A673 (cell line): ENCODE data around the gene DPH1. TPM values are rescaled to one million over a fixed set of nuclear protein-coding genes. Genes with fewer than 3 reads are reported as not detected.

Experiments
- BruUV-seq: library from RNA; stranded (reverse); fragments of 400-500 nt; replicated peaks from 2 replicates; lab custom pipeline; 2021; lab: Mats Ljungman, UMichigan
- CTCF ChIA-PET: fragments of 300-600 bp; sonication (Branson Sonifier 250); formaldehyde crosslinking; loops from one replicate; lab custom pipeline; 2022; ENCODE audit warnings: antibody characterized with exemption; lab: Charles Lee
- POLR2A ChIA-PET: fragments of 300-600 bp; sonication (Branson Sonifier 250); formaldehyde crosslinking; loops from one replicate; lab custom pipeline; 2022; ENCODE audit warnings: antibody characterized with exemption; ENCODE audit not compliant: low non-redundant PET; lab: Charles Lee
- DNase-seq: peaks from one replicate; pipeline ENCODE4 v3.0.0-alpha.2; 2015; ENCODE audit warnings: low spot score
- H3K27ac ChIP-seq: fragments of 200-600 bp; sonication (generic); 2 replicates; pipeline ENCODE4 v1.5.1; 2016; ENCODE audit warnings: mixed run types, low read depth, mild to moderate bottlenecking, mixed read lengths, antibody characterized with exemption, low read length; ENCODE audit not compliant: poor library complexity, severe bottlenecking
- H3K27me3 ChIP-seq: fragments of 200-600 bp; sonication (generic); replicated peaks from 2 replicates; pipeline ENCODE4 v1.6.1; 2017; ENCODE audit warnings: mixed run types, low read depth, mild to moderate bottlenecking, mixed read lengths, antibody characterized with exemption, low read length; ENCODE audit not compliant: insufficient read depth, poor library complexity
- H3K36me3 ChIP-seq: fragments of 200-600 bp; sonication (generic); 2 replicates; pipeline ENCODE4 v1.6.1; 2016; ENCODE audit warnings: mixed run types, mild to moderate bottlenecking, mixed read lengths, antibody characterized with exemption, low read length; ENCODE audit not compliant: insufficient read depth, poor library complexity, severe bottlenecking
- H3K4me1 ChIP-seq: fragments of 200-600 bp; sonication (generic); 2 replicates; pipeline ENCODE4 v1.6.1; 2017; ENCODE audit warnings: mixed run types, mild to moderate bottlenecking, mixed read lengths, antibody characterized with exemption, low read length; ENCODE audit not compliant: insufficient read depth, poor library complexity, severe bottlenecking
- H3K4me3 ChIP-seq: fragments of 200-600 bp; sonication (generic); 2 replicates; pipeline ENCODE4 v1.5.1; 2016; ENCODE audit warnings: low read depth, mixed run types, mild to moderate bottlenecking, mixed read lengths, low read length; ENCODE audit not compliant: poor library complexity, severe bottlenecking
- H3K9me3 ChIP-seq: fragments of 200-600 bp; sonication (generic); 2 replicates; pipeline ENCODE4 v1.6.1; 2016; ENCODE audit warnings: mixed run types, low read depth, mild to moderate bottlenecking, mixed read lengths, antibody characterized with exemption, low read length; ENCODE audit not compliant: poor library complexity, severe bottlenecking
- EZH2 ChIP-seq: fragments of 200-600 bp; sonication (generic); IDR thresholded peaks from 2 replicates; pipeline ENCODE4 v1.6.1; 2017; ENCODE audit warnings: borderline replicate concordance, low read depth, mild to moderate bottlenecking, mixed read lengths, antibody characterized with exemption, low read length; ENCODE audit not compliant: poor library complexity, severe bottlenecking
- intact Hi-C: fragments of 100-400 bp; cut with micrococcal nuclease; formaldehyde crosslinking; loops from one replicate; pipeline ENCODE4 v1.10.0; 2022; ENCODE audit not compliant: unreplicated experiment
- total RNA-seq: library from RNA; stranded (reverse); gene quantifications from 2 replicates; pipeline ENCODE4 v1.2.3, GENCODE V29; 2021
- TF ChIP-seq, protein P1 (sequence below): fragments of 300-800, 200-600 bp; sonication (generic); conservative IDR thresholded peaks from 2 replicates; pipeline ENCODE4 v1.5.1; 2017; ENCODE audit warnings: low read depth, mild to moderate bottlenecking, antibody characterized with exemption, low read length, moderate library complexity, mixed read lengths

Gene DPH1
- total RNA-seq, 1 experiment from 2014 or later: 51.1 TPM

GRCh38 chr17:2033153-2033552 is 3.2 kb downstream of the DPH1 start:
- Histone ChIP-seq H3K9me3 (no peaks in the 10 kb centered on the region), H3K4me1 (peaks cover 36% of the 10 kb centered on the region), H3K27ac (peak overlapping the region; percentile 73), H3K27me3 (no peaks in the 10 kb centered on the region), H3K4me3 (no peak overlapping the region), H3K36me3 (peaks cover 8% of the 10 kb centered on the region)
- CTCF ChIA-PET: no interaction called here
- TF ChIP-seq, protein P1, sequence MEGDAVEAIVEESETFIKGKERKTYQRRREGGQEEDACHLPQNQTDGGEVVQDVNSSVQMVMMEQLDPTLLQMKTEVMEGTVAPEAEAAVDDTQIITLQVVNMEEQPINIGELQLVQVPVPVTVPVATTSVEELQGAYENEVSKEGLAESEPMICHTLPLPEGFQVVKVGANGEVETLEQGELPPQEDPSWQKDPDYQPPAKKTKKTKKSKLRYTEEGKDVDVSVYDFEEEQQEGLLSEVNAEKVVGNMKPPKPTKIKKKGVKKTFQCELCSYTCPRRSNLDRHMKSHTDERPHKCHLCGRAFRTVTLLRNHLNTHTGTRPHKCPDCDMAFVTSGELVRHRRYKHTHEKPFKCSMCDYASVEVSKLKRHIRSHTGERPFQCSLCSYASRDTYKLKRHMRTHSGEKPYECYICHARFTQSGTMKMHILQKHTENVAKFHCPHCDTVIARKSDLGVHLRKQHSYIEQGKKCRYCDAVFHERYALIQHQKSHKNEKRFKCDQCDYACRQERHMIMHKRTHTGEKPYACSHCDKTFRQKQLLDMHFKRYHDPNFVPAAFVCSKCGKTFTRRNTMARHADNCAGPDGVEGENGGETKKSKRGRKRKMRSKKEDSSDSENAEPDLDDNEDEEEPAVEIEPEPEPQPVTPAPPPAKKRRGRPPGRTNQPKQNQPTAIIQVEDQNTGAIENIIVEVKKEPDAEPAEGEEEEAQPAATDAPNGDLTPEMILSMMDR: no peak
- TF ChIP-seq EZH2: no peak
- intact Hi-C loops: loop anchor here (5.0 kb wide), 1 partner anchor 201 kb away; the partner anchor contains the start of gene RPA1
- no TSS peak for BruUV-seq
- DNase-seq: no peak
- POLR2A ChIA-PET: no interaction called here

DNA sequence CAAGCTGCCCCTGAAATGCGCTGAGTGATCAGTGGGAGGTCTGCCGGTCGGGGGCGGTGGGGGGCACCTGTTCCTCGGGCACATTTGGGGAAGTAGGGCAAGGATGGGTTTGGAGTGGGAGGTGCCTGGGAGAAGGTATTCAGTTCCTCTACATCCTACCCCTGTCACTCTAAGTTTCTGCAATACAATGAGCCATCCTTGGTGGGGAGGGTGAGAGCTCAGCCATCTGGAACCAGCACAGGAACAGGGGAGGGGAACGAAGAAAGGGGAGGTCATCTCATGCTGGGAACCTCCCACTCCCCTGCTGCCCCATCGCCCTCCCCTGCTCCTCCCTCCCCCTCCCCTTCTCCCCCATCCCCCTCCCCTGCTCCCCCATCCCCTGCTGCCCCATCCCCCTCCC is 4.2 kb downstream of the DPH1 start:
- CTCF ChIA-PET: no interaction called here
- BruUV-seq: no TSS peak

DNA sequence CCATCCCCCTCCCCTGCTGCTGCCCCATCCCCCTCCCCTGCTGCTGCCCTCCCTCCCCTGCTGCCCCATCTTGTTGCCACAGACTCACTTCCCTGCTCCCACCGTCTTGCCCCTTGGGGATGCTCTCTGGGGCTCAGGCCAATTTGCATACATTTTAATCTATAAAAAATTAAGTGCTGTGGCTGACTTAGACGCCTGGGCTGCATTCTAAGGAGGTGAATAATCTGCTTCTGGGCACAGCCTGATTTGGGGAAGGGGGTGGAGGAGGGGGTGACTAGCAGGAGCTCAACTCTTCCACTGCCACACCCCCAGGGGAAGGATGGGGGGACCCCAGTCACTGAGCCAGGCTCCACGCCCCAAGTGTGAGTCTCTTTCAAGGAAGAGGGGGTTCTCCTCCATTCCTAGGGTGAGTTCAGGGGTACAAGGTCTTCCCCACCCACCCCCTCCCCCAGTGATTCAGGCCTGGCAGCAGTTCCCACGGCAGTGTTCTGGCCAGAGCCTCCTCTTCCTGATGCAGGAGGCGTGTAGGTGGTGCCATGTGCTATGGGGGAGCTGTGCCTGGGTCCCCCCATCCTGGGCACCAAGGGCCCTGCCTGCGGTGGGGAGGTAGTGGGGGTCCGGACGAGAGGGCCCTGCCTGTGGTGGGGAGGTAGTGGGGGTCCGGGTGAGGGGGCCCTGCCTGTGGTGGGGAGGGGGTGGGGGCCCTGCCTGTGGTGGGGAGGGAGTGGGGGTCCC is 5.0 kb downstream of the DPH1 start:
- ChIA-PET POLR2A (interaction anchor here (0.5 kb wide), 1 partner anchor 9 kb away, joined by 14 read pairs; no protein-coding TSS in a partner anchor), CTCF (interaction anchor here (0.7 to 0.8 kb wide), 2 partner anchors 10 to 126 kb away, joined by 3 read pairs; partner anchors contain the start of gene RTN4RL1)
- Histone ChIP-seq H3K27ac (no peak overlapping the region), H3K9me3 (no peaks in the 10 kb centered on the region), H3K36me3 (peaks cover 9% of the 10 kb centered on the region), H3K4me3 (no peak overlapping the region), H3K27me3 (no peaks in the 10 kb centered on the region), H3K4me1 (peaks cover 20% of the 10 kb centered on the region)
- intact Hi-C loops: loop anchor here (5.0 kb wide), 1 partner anchor 203 kb away; the partner anchor contains the start of gene RPA1
- DNase-seq: peak; percentile 88
- BruUV-seq: no TSS peak
- TF ChIP-seq, protein P1: no peak
- no peak for TF ChIP-seq EZH2

More for the DNA sequence above, 4.2 kb downstream of the DPH1 start:
- TF ChIP-seq EZH2: no peak
- TF ChIP-seq, protein P1: no peak
- intact Hi-C loops: loop anchor here (5.0 kb wide), 1 partner anchor 202 kb away; the partner anchor contains the start of gene RPA1
- Histone ChIP-seq H3K9me3 (no peaks in the 10 kb centered on the region), H3K4me3 (no peak overlapping the region), H3K4me1 (peaks cover 26% of the 10 kb centered on the region), H3K36me3 (peaks cover 8% of the 10 kb centered on the region), H3K27me3 (no peaks in the 10 kb centered on the region), H3K27ac (peak overlapping the region; percentile 73)
- DNase-seq: peak; percentile 58
- POLR2A ChIA-PET: interaction anchor here (0.6 kb wide), 1 partner anchor 13 kb away, joined by 3 read pairs; no protein-coding TSS in a partner anchor
